ENCODE data around the gene ADGRA1.
A peak's percentile ranks its signal among the peaks of the same experiment; 100 is the strongest.

The ADGRA1 gene

GRCh38 chr10:133159950-133160825 lies 72.5 kb downstream of the ADGRA1 start, which contains the start of gene KNDC1:
Gene KNDC1, plus strand, starts transcription at chr10:133160219. Its CDS starts 249 bp downstream, at chr10:133160468.
- CTCF ChIA-PET = interaction anchor here (0.6 to 2.9 kb wide), 3 partner anchors 16 to 124 kb away, joined by 3 to 12 read pairs (median 3); no protein-coding TSS in a partner anchor
- POLR2A ChIA-PET (ENCODE audit: low non-redundant PET) = no interaction called here
- H3K27ac ChIP-seq = no peak within 1 kb of the TSS
- DNase-seq (ENCODE audit: low spot score) = peak; percentile 75
- TF ChIP-seq CTCF (conservative IDR thresholded peaks at IDR 0.05; ENCODE audit: low read depth) = no peak

GRCh38 chr10:133160826-133161471 lies 73.2 kb downstream of the ADGRA1 start:
- DNase-seq (ENCODE audit: low spot score) = no peak
- POLR2A ChIA-PET (ENCODE audit: low non-redundant PET) = no interaction called here

GRCh38 chr10:133161486-133162109 lies 73.9 kb downstream of the ADGRA1 start:
- CTCF ChIA-PET = interaction anchor here (1.0 to 2.9 kb wide), 2 partner anchors 18 to 85 kb away, joined by 3 to 12 read pairs; no protein-coding TSS in a partner anchor
- DNase-seq (ENCODE audit: low spot score) = no peak
- POLR2A ChIA-PET (ENCODE audit: low non-redundant PET) = no interaction called here
- H3K27ac ChIP-seq = no peak overlapping the region
- no peak for TF ChIP-seq CTCF (conservative IDR thresholded peaks at IDR 0.05; ENCODE audit: low read depth)

More at GRCh38 chr10:133160826-133161471, 73.2 kb downstream of the ADGRA1 start:
- no peak overlapping the region for H3K27ac ChIP-seq
- CTCF ChIA-PET = interaction anchor here (1.0 to 2.9 kb wide), 2 partner anchors 17 to 86 kb away, joined by 3 to 12 read pairs; no protein-coding TSS in a partner anchor
- no peak for TF ChIP-seq CTCF (conservative IDR thresholded peaks at IDR 0.05; ENCODE audit: low read depth)

GRCh38 chr10:133162178-133162909 lies 74.6 kb downstream of the ADGRA1 start:
- no peak for TF ChIP-seq CTCF (conservative IDR thresholded peaks at IDR 0.05; ENCODE audit: low read depth)
- H3K27ac ChIP-seq = no peak overlapping the region
- ChIA-PET CTCF (no interaction called here), POLR2A (ENCODE audit: low non-redundant PET) (no interaction called here)
- peak; percentile 34 for DNase-seq (ENCODE audit: low spot score)

GRCh38 chr10:133162910-133163856 lies 75.5 kb downstream of the ADGRA1 start:
- TF ChIP-seq CTCF (conservative IDR thresholded peaks at IDR 0.05; ENCODE audit: low read depth) = no peak
- ChIA-PET POLR2A (ENCODE audit: low non-redundant PET) (no interaction called here), CTCF (no interaction called here)
- no peak for DNase-seq (ENCODE audit: low spot score)
- H3K27ac ChIP-seq = no peak overlapping the region
